Natural killer cell (primary cell): ENCODE results near the gene PLCB4. TPM values are rescaled to one million over a fixed set of nuclear protein-coding genes. Genes with fewer than 3 reads are reported as not detected.

Experiments
- ATAC-seq, 3 donors: fragments of 150-1000 bp in 2 of 3; fragments of 200-7000 bp in 1 of 3; cut with Tn5 transposase; 1 replicate in 1 of 3; 2 replicates in 2 of 3; pipeline ENCODE4 v1.10.0; 2021; ENCODE audit warnings: mild to moderate bottlenecking in 2 of 3, moderate library complexity in 2 of 3
- DNase-seq, 2 donors: peaks; one replicate each; pipeline versions ENCODE4 v3.0.0 to v3.0.0-alpha.2; 2013 to 2021; ENCODE audit warnings: mixed read lengths in 1 of 2
- H3K27ac ChIP-seq: one replicate; pipeline ENCODE4 v1.5.1; 2013; ENCODE audit warnings: mild to moderate bottlenecking, low read length
- H3K27me3 ChIP-seq: one replicate; pipeline ENCODE4 v1.6.1; 2013; ENCODE audit warnings: low read length; ENCODE audit not compliant: control insufficient read depth, insufficient read depth
- H3K36me3 ChIP-seq: one replicate; pipeline ENCODE4 v1.6.1; 2013; ENCODE audit warnings: low read length; ENCODE audit not compliant: control insufficient read depth, insufficient read depth
- H3K4me1 ChIP-seq: one replicate; pipeline ENCODE4 v1.6.1; 2013; ENCODE audit warnings: low read length; ENCODE audit not compliant: control insufficient read depth, insufficient read depth
- H3K4me3 ChIP-seq: one replicate; pipeline ENCODE4 v1.5.1; 2013; ENCODE audit warnings: low read length
- H3K9me3 ChIP-seq: one replicate; pipeline ENCODE4 v1.6.1; 2013; ENCODE audit warnings: low read length; ENCODE audit not compliant: control insufficient read depth, insufficient read depth
- H3K27ac Mint-ChIP-seq, 2 donors: one replicate each; pipeline ENCODE4 v1.8.0; 2022; ENCODE audit warnings: mild to moderate bottlenecking in 2 of 2, mixed read lengths in 2 of 2, moderate library complexity in 1 of 2
- H3K27me3 Mint-ChIP-seq, 2 donors: one replicate each; pipeline ENCODE4 v1.8.0; 2022; ENCODE audit warnings: low read depth in 2 of 2, mixed read lengths in 2 of 2
- H3K36me3 Mint-ChIP-seq: one replicate; pipeline ENCODE4 v1.8.0; 2022; ENCODE audit warnings: mixed read lengths
- H3K4me1 Mint-ChIP-seq, 2 donors: one replicate each; pipeline ENCODE4 v1.8.0; 2022; ENCODE audit warnings: mixed read lengths in 2 of 2
- H3K4me3 Mint-ChIP-seq: one replicate; pipeline ENCODE4 v1.8.0; 2022; ENCODE audit warnings: mild to moderate bottlenecking, moderate library complexity, mixed read lengths
- H3K9me3 Mint-ChIP-seq, 2 donors: one replicate each; pipeline ENCODE4 v1.8.0; 2022; ENCODE audit warnings: mixed read lengths in 2 of 2
- WGBS: methylation state at CpG from one replicate; pipeline ENCODE4 v1.1.7; 2013; ENCODE audit warnings: missing lambda C conversion rate; ENCODE audit not compliant: insufficient coverage; 5-methylcytosine and 5-hydroxymethylcytosine counted together
- intact Hi-C: fragments of 100-400 bp; cut with micrococcal nuclease; formaldehyde crosslinking; loops from one replicate; pipeline ENCODE4 v1.14.2; 2022
- total RNA-seq, 4 donors: library from RNA; stranded (reverse); fragments of 120-200 nt in 1 of 4; gene quantifications; one replicate each; pipeline versions ENCODE4 v1.2.3 to v1.2.4, GENCODE V29; 2013 to 2022
- TF ChIP-seq, protein P1 (sequence below): fragments of 200-600 bp; IDR thresholded peaks from one replicate; pipeline ENCODE4 v1.8.0; 2022; ENCODE audit warnings: antibody characterized with exemption

The PLCB4 gene
- total RNA-seq, 3 donors from 2014 or later (not counting 1 experiment from before 2014, with no cell fraction given) = 0.05 to 0.40 TPM; not detected in 1

DNA sequence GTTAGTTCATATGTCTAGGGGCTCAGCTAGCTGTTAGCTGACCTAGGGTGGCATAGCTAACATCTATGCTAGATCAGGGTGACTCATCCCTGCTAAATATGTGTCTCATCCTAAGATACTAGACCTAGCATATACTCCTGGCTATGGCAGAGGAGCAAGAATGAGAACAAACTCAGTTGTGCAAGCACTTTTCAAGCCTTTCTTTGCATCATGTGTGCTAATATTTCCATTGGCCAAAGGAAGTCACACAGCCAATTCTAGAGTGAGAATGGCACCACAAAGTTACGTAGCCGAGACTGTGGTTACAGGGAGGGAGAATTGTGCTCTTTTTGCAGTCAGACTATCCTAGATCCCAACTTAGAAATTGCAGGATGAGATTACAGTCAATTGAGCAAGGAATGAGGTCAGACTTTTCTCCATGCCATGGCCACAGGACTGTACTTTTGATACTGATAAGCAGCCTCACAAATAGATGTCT lies 78.7 kb downstream of the PLCB4 start:
- Mint-ChIP-seq H3K9me3 (peaks cover 4 to 9% of the 10 kb centered on the region in 2 donors), H3K4me1 (no peaks in the 10 kb centered on the region), H3K36me3 (no peaks in the 10 kb centered on the region), H3K27me3 (no peaks in the 10 kb centered on the region), H3K27ac (no peak overlapping the region), H3K4me3 (no peak overlapping the region)
- WGBS = 67% methylated on average over 2 of the region's 2 CpGs
- no peak overlapping the region for H3K4me3 ChIP-seq
- no peaks in the 10 kb centered on the region for H3K4me1 ChIP-seq
- H3K27me3 ChIP-seq = no peaks in the 10 kb centered on the region
- intact Hi-C loops = no loop called here
- DNase-seq = no peak
- H3K9me3 ChIP-seq = peaks cover 5% of the 10 kb centered on the region
- no peak for ATAC-seq
- TF ChIP-seq, protein P1, sequence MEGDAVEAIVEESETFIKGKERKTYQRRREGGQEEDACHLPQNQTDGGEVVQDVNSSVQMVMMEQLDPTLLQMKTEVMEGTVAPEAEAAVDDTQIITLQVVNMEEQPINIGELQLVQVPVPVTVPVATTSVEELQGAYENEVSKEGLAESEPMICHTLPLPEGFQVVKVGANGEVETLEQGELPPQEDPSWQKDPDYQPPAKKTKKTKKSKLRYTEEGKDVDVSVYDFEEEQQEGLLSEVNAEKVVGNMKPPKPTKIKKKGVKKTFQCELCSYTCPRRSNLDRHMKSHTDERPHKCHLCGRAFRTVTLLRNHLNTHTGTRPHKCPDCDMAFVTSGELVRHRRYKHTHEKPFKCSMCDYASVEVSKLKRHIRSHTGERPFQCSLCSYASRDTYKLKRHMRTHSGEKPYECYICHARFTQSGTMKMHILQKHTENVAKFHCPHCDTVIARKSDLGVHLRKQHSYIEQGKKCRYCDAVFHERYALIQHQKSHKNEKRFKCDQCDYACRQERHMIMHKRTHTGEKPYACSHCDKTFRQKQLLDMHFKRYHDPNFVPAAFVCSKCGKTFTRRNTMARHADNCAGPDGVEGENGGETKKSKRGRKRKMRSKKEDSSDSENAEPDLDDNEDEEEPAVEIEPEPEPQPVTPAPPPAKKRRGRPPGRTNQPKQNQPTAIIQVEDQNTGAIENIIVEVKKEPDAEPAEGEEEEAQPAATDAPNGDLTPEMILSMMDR = no peak
- H3K36me3 ChIP-seq = no peaks in the 10 kb centered on the region
- no peak overlapping the region for H3K27ac ChIP-seq

DNA sequence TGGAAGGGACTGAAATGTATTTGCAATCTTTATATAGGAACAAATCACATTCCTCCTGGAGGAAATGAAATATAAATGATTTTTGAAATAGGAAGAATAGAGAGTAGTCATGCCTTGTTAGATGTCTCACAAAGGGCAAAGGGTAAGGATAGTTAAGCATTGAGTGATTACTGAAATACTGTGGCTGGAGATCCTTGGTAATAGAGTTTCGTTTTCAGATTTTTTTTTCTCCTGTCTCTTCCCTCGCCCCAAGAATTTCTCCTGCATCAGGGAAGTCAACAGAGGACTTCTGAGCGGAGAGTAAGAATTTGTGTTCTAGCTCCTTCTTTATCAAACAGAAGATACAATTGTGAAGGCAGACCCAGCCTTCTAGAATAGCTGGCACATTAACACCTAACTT lies 79.4 kb downstream of the PLCB4 start:
- H3K9me3 Mint-ChIP-seq = peaks cover 0 to 5% of the 10 kb centered on the region in 2 donors
- H3K27me3 Mint-ChIP-seq = no peaks in the 10 kb centered on the region
- Histone ChIP-seq H3K4me1 (no peaks in the 10 kb centered on the region), H3K4me3 (no peak overlapping the region), H3K27ac (no peak overlapping the region), H3K9me3 (peaks cover 7% of the 10 kb centered on the region), H3K36me3 (no peaks in the 10 kb centered on the region), H3K27me3 (no peaks in the 10 kb centered on the region)
- ATAC-seq (no peak), DNase-seq (no peak)
- no peaks in the 10 kb centered on the region for H3K4me1 Mint-ChIP-seq
- intact Hi-C loops = no loop called here
- TF ChIP-seq, protein P1 = no peak
- H3K4me3 Mint-ChIP-seq = no peak overlapping the region
- H3K36me3 Mint-ChIP-seq = no peaks in the 10 kb centered on the region
- 84% methylated on average over 3 of the region's 3 CpGs for WGBS
- no peak overlapping the region for H3K27ac Mint-ChIP-seq

DNA sequence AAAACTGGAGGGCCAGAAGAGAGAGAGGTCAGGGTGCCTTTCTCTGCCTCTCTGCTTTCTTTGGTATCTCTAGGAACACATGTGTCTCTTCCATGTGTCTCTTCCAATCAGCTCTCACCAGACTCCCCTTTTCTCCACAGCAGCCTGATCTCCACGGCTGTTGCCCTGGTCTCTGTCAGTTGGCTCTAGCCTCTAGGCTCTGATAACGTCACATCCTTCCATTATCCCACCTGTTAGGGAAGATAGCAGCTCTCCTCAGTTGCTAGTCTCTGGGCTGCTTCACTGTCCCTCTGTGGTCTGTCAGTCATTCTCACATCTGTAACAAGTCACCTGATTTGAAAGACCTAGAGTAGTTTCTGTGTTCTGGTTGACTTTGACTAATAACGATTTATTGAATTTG lies 80.2 kb downstream of the PLCB4 start:
- Histone ChIP-seq H3K4me1 (no peaks in the 10 kb centered on the region), H3K27me3 (no peaks in the 10 kb centered on the region), H3K4me3 (no peak overlapping the region), H3K27ac (no peak overlapping the region), H3K36me3 (no peaks in the 10 kb centered on the region), H3K9me3 (peaks cover 7% of the 10 kb centered on the region)
- no peak overlapping the region for H3K4me3 Mint-ChIP-seq
- DNase-seq (no peak), ATAC-seq (no peak)
- no peaks in the 10 kb centered on the region for H3K27me3 Mint-ChIP-seq
- peaks cover 0 to 5% of the 10 kb centered on the region in 2 donors for H3K9me3 Mint-ChIP-seq
- TF ChIP-seq, protein P1 = no peak
- WGBS = 80% methylated on average over 3 of the region's 3 CpGs
- no peak overlapping the region for H3K27ac Mint-ChIP-seq
- no peaks in the 10 kb centered on the region for H3K4me1 Mint-ChIP-seq
- H3K36me3 Mint-ChIP-seq = no peaks in the 10 kb centered on the region
- intact Hi-C loops = no loop called here

DNA sequence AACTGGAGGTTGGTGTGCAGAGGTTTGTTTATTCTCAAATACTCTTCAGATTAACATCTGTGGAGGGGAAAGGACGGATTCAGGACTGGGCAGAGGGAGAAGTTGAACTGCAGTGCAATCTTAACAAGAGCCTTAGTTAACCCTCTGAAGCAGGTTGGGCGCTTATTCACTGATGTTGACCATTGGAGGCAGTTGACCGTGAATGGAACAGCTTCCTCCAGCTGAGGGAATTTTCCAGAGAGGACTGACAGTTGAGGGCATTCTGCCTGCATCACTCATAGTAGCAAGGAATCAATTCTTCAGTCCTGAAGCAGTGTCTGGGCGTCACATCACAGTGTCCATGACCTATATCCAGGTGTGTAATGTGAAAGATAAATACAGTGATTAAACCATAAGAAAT lies 80.9 kb downstream of the PLCB4 start:
- intact Hi-C loops = no loop called here
- 73% methylated on average over 4 of the region's 4 CpGs for WGBS
- Mint-ChIP-seq H3K4me1 (no peaks in the 10 kb centered on the region), H3K9me3 (peaks cover 1 to 7% of the 10 kb centered on the region in 2 donors), H3K4me3 (no peak overlapping the region), H3K27me3 (no peaks in the 10 kb centered on the region), H3K36me3 (no peaks in the 10 kb centered on the region), H3K27ac (no peak overlapping the region)
- ATAC-seq (no peak), DNase-seq (no peak)
- H3K27ac ChIP-seq = no peak overlapping the region
- no peaks in the 10 kb centered on the region for H3K36me3 ChIP-seq
- peaks cover 7% of the 10 kb centered on the region for H3K9me3 ChIP-seq
- no peak overlapping the region for H3K4me3 ChIP-seq
- TF ChIP-seq, protein P1 = no peak
- H3K4me1 ChIP-seq = no peaks in the 10 kb centered on the region
- no peaks in the 10 kb centered on the region for H3K27me3 ChIP-seq
